OCI-LY1 (cell line): ENCODE results near the gene PTPRO.

Experiments
- H2AFZ ChIP-seq: fragments of 200-600 bp; sonication (generic), shearing (Covaris generic); 2 replicates; pipeline ENCODE4 v1.6.0; 2014; ENCODE audit warnings: antibody characterized with exemption, mild to moderate bottlenecking, low read length
- H3F3A ChIP-seq: fragments of 200-600 bp; sonication (generic), shearing (Covaris generic); 2 replicates; pipeline ENCODE4 v1.6.0; 2014; ENCODE audit warnings: mild to moderate bottlenecking, antibody characterized with exemption, low read length, moderate library complexity; ENCODE audit not compliant: insufficient read depth
- H3K27ac ChIP-seq: fragments of 200-600 bp; sonication (generic); 2 replicates; pipeline ENCODE4 v1.5.1; 2014; ENCODE audit warnings: low read length, mixed run types, mild to moderate bottlenecking, low read depth; ENCODE audit not compliant: poor library complexity, severe bottlenecking
- H3K27me3 ChIP-seq: fragments of 200-600 bp; sonication (generic); 2 replicates; pipeline ENCODE4 v1.6.0; 2014; ENCODE audit warnings: antibody characterized with exemption, mild to moderate bottlenecking, low read length, moderate library complexity; ENCODE audit not compliant: insufficient read depth
- H3K36me3 ChIP-seq: fragments of 200-600 bp; sonication (generic); 2 replicates; pipeline ENCODE4 v1.6.1; 2014; ENCODE audit warnings: mild to moderate bottlenecking, antibody characterized with exemption, low read length, moderate library complexity, mixed read lengths; ENCODE audit not compliant: insufficient read depth
- H3K4me1 ChIP-seq: fragments of 200-600 bp; sonication (generic); 2 replicates; pipeline ENCODE4 v1.5.1; 2014; ENCODE audit warnings: mild to moderate bottlenecking, low read length, moderate library complexity; ENCODE audit not compliant: insufficient read depth, severe bottlenecking
- H3K4me2 ChIP-seq: fragments of 200-600 bp; sonication (generic), shearing (Covaris generic); 2 replicates; pipeline ENCODE4 v1.6.1; 2014; ENCODE audit warnings: low read length
- H3K4me3 ChIP-seq: fragments of 200-600 bp; sonication (generic); 2 replicates; pipeline ENCODE4 v1.5.1; 2014; ENCODE audit warnings: low read length, low read depth, mild to moderate bottlenecking, mixed read lengths; ENCODE audit not compliant: poor library complexity, severe bottlenecking
- H3K79me2 ChIP-seq: fragments of 200-600 bp; shearing (Covaris generic); 2 replicates; pipeline ENCODE4 v1.6.1; 2016; ENCODE audit warnings: mixed run types, low read length, mixed read lengths; ENCODE audit not compliant: insufficient read depth
- H3K9ac ChIP-seq: fragments of 200-600 bp; sonication (generic), shearing (Covaris generic); 2 replicates; pipeline ENCODE4 v1.6.1; 2014; ENCODE audit warnings: mild to moderate bottlenecking, low read length, mixed read lengths
- H3K9me2 ChIP-seq: fragments of 200-600 bp; sonication (generic), shearing (Covaris generic); 2 replicates; pipeline ENCODE4 v1.6.1; 2014; ENCODE audit warnings: low read depth, mild to moderate bottlenecking, low read length, mixed read lengths
- H3K9me3 ChIP-seq: fragments of 200-600 bp; shearing (Covaris generic); 2 replicates; pipeline ENCODE4 v1.6.1; 2014; ENCODE audit warnings: low read length, mixed read lengths
- H4K20me1 ChIP-seq: fragments of 200-600 bp; sonication (generic), shearing (Covaris generic); 2 replicates; pipeline ENCODE4 v1.6.0; 2016; ENCODE audit warnings: mild to moderate bottlenecking, low read length; ENCODE audit not compliant: insufficient read depth
- CTCF ChIP-seq: fragments of 200-600 bp; sonication (generic), shearing (Covaris generic); IDR thresholded peaks from 2 replicates; pipeline ENCODE4 v1.5.1; 2017; ENCODE audit warnings: mild to moderate bottlenecking, antibody characterized with exemption, low read length, moderate library complexity, mixed read lengths
- EZH2 ChIP-seq: fragments of 200-600 bp; sonication (generic), shearing (Covaris generic); IDR thresholded peaks from 2 replicates; pipeline ENCODE4 v1.8.0; 2017; ENCODE audit warnings: borderline replicate concordance, mixed run types, mild to moderate bottlenecking, antibody characterized with exemption, low read length, moderate library complexity, mixed read lengths

The PTPRO gene

DNA sequence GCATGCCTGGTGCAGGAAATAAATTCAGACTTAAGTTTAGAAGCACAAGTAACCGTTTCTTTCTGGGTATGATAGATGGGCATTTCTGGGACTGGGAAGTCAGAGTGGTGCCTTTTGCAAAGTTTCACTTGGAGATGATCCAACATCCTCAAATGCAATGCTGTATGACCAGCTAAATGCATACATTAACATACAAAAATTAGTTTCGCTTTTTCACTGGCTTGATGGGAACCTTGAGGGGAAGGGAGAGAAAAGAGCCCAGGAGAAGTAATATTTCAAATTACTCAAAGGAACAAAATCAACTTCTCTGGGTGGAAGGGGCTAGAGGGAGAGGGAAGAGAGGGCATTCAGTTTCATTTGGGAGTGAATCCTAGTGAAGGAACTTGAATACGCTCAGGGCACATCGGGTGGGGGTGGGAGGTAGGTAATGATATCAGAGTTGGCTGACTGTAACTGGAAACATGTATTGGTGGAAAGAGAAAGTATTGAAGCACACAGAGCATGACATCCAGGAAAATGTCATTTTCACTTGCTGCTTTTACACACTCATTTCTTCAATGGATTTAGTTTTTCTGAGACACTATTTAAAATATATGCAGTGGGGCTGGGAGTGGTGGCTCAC is 175.5 kb downstream of the PTPRO start:
- Histone ChIP-seq H3K9me3 (no peaks in the 10 kb centered on the region), H3K9me2 (no peaks in the 10 kb centered on the region), H3K36me3 (no peaks in the 10 kb centered on the region), H3K9ac (no peak overlapping the region), H3K79me2 (no peaks in the 10 kb centered on the region), H3K4me1 (no peaks in the 10 kb centered on the region), H3K4me3 (no peak overlapping the region), H3F3A (no peaks in the 10 kb centered on the region), H3K27me3 (no peaks in the 10 kb centered on the region), H4K20me1 (no peaks in the 10 kb centered on the region), H3K4me2 (no peak overlapping the region), H3K27ac (no peak overlapping the region), H2AFZ (no peak overlapping the region)
- no peak for TF ChIP-seq CTCF
- TF ChIP-seq EZH2 = no peak

DNA sequence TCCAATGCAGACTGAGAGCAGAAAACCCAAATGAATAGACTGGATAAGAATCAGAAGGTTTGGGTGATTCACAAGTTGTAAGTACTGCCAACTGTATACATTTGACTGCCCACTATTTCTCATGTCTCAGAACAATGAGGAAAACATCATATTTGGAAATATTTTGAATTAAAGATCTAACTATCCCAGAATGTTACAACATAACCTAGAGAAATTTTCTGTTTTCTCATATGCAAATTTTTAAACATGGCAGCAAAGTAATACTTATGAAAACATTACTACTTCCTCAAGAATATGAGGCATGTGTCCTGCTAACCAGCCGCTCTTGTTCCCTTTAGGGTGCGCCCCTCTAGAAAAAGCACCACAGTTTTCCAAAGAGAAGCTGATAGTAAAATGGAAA is 179.9 kb downstream of the PTPRO start:
- H3K9ac ChIP-seq = no peak overlapping the region
- H3K4me2 ChIP-seq = no peak overlapping the region
- H3K4me1 ChIP-seq = no peaks in the 10 kb centered on the region
- H3K27me3 ChIP-seq = no peaks in the 10 kb centered on the region
- no peaks in the 10 kb centered on the region for H3K9me3 ChIP-seq
- H2AFZ ChIP-seq = no peak overlapping the region
- H3K36me3 ChIP-seq = no peaks in the 10 kb centered on the region
- H3K9me2 ChIP-seq = no peaks in the 10 kb centered on the region
- H3F3A ChIP-seq = no peaks in the 10 kb centered on the region
- TF ChIP-seq CTCF (no peak), EZH2 (no peak)
- no peak overlapping the region for H3K4me3 ChIP-seq
- H4K20me1 ChIP-seq = no peaks in the 10 kb centered on the region
- no peak overlapping the region for H3K27ac ChIP-seq
- no peaks in the 10 kb centered on the region for H3K79me2 ChIP-seq

DNA sequence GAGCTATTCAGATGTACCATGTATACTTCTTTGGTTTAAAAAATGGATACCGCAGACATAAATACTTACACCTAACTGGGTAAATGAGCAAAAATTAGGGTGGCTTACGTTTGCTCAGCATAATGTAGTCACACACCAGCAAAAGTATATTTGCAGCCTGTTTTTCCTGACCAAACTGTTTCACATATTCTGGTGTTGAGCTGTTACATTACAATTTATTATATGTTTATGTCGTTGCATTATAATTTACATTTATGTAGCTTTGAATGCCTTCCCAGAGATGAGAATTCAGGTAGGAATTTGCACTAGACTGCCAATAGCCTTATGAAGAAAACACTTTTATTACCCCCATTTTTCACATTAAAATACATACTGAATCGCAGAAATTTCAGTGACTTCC is 183.3 kb downstream of the PTPRO start:
- H3K9me2 ChIP-seq = no peaks in the 10 kb centered on the region
- H3K79me2 ChIP-seq = no peaks in the 10 kb centered on the region
- no peaks in the 10 kb centered on the region for H3K9me3 ChIP-seq

More for the DNA sequence above, 183.3 kb downstream of the PTPRO start:
- H4K20me1 ChIP-seq = no peaks in the 10 kb centered on the region
- H3K4me2 ChIP-seq = no peak overlapping the region
- H3K4me3 ChIP-seq = no peak overlapping the region
- H3K27me3 ChIP-seq = no peaks in the 10 kb centered on the region
- no peak overlapping the region for H3K27ac ChIP-seq
- H3K36me3 ChIP-seq = no peaks in the 10 kb centered on the region
- H2AFZ ChIP-seq = no peak overlapping the region
- no peaks in the 10 kb centered on the region for H3F3A ChIP-seq
- no peak overlapping the region for H3K9ac ChIP-seq
- TF ChIP-seq CTCF = no peak
- no peak for TF ChIP-seq EZH2
- H3K4me1 ChIP-seq = no peaks in the 10 kb centered on the region
